SK-N-SH (cell line): ENCODE results near the gene LGR6. TPM values are rescaled to one million over a fixed set of nuclear protein-coding genes. Genes with fewer than 3 reads are reported as not detected.
A peak's percentile ranks its signal among the peaks of the same experiment; 100 is the strongest.

ENCODE experiments used
- CTCF ChIA-PET: fragments of 300-600, 350-600 bp; formaldehyde crosslinking; extraction: SDS; loops from one replicate; lab custom pipeline; 2021; lab: Yijun Ruan, JAX
- POLR2A ChIA-PET: fragments of 350-600 bp; sonication (Branson Sonifier 250); formaldehyde crosslinking; extraction: SDS; loops from one replicate; lab custom pipeline; 2020; ENCODE audit warnings: antibody characterized with exemption, inconsistent platforms; lab: Yijun Ruan, JAX
- DNase-seq: peaks from one replicate; pipeline ENCODE4 v3.0.0; 2012
- H2AFZ ChIP-seq: fragments of 200-600 bp; sonication (generic); 2 replicates; pipeline ENCODE4 v1.8.1; 2016; ENCODE audit warnings: antibody characterized with exemption, mild to moderate bottlenecking, low read depth
- H3F3A ChIP-seq: fragments of 200-600 bp; sonication (generic); replicated peaks from 2 replicates; pipeline ENCODE3; 2016; ENCODE audit warnings: antibody characterized with exemption, mild to moderate bottlenecking; ENCODE audit not compliant: insufficient read depth
- H3K27ac ChIP-seq, 2 experiments: fragments of 200-500 bp in 1 of 2; fragments of 200-600 bp in 1 of 2; sonication (Bioruptor generic) in 1 of 2; sonication (generic), shearing (Covaris generic) in 1 of 2; 2 replicates each; pipeline versions ENCODE4 v1.5.1 to v1.6.1; 2014 to 2016; ENCODE audit warnings: low read depth in 2 of 2, inconsistent platforms in 1 of 2, low read length in 1 of 2, mild to moderate bottlenecking in 1 of 2, mixed read lengths in 1 of 2
- H3K27me3 ChIP-seq: fragments of 200-600 bp; sonication (generic), shearing (Covaris generic); 2 replicates; pipeline ENCODE4 v1.6.1; 2016; ENCODE audit warnings: mixed run types; ENCODE audit not compliant: insufficient read depth
- H3K36me3 ChIP-seq, 2 experiments: fragments of 200-500 bp in 1 of 2; fragments of 200-600 bp in 1 of 2; sonication (Bioruptor generic) in 1 of 2; sonication (generic) in 1 of 2; replicated peaks in 1 of 2; 2 replicates each; pipeline versions ENCODE3 to v1.5.1; 2014 to 2016; ENCODE audit warnings: low read length in 1 of 2, mild to moderate bottlenecking in 1 of 2; ENCODE audit not compliant: insufficient read depth in 2 of 2, control insufficient read depth in 1 of 2
- H3K4me1 ChIP-seq, 2 experiments: fragments of 200-500 bp in 1 of 2; fragments of 200-600 bp in 1 of 2; sonication (Bioruptor generic) in 1 of 2; sonication (generic), shearing (Covaris generic) in 1 of 2; 2 replicates each; pipeline versions ENCODE4 v1.5.1 to v1.6.1; 2014 to 2016; ENCODE audit warnings: low read depth in 1 of 2, low read length in 1 of 2, mixed run types in 1 of 2; ENCODE audit not compliant: insufficient read depth in 2 of 2, control insufficient read depth in 1 of 2
- H3K4me2 ChIP-seq: fragments of 200-600 bp; sonication (generic), shearing (Covaris generic); 2 replicates; pipeline ENCODE4 v1.6.1; 2017; ENCODE audit warnings: mixed run types
- H3K4me3 ChIP-seq, 2 experiments: fragments of 200-500 bp in 1 of 2; fragments of 200-600 bp in 1 of 2; sonication (Bioruptor generic) in 1 of 2; sonication (generic), shearing (Covaris generic) in 1 of 2; 2 replicates each; pipeline versions ENCODE4 v1.5.1 to v1.8.1; 2014 to 2016; ENCODE audit warnings: low read depth in 2 of 2, inconsistent platforms in 1 of 2, low read length in 1 of 2, mild to moderate bottlenecking in 1 of 2, mixed read lengths in 1 of 2, moderate library complexity in 1 of 2
- H3K79me2 ChIP-seq: fragments of 200-600 bp; sonication (generic); 2 replicates; pipeline ENCODE4 v1.8.1; 2017; ENCODE audit warnings: mild to moderate bottlenecking; ENCODE audit not compliant: insufficient read depth
- H3K9ac ChIP-seq: fragments of 200-600 bp; sonication (generic); 2 replicates; pipeline ENCODE4 v1.6.1; 2017; ENCODE audit warnings: mixed run types
- H3K9me2 ChIP-seq: fragments of 200-600 bp; sonication (generic); 2 replicates; pipeline ENCODE4 v1.6.1; 2017; ENCODE audit warnings: mixed run types
- H3K9me3 ChIP-seq: fragments of 200-600 bp; sonication (generic); 2 replicates; pipeline ENCODE4 v1.6.1; 2017; ENCODE audit warnings: mixed run types, mild to moderate bottlenecking, moderate library complexity
- H4K20me1 ChIP-seq: fragments of 200-600 bp; sonication (generic); 2 replicates; pipeline ENCODE4 v1.6.1; 2017; ENCODE audit warnings: mild to moderate bottlenecking, mixed run types; ENCODE audit not compliant: insufficient read depth
- CTCF ChIP-seq: fragments of 200-600 bp; sonication (generic); IDR thresholded peaks from 2 replicates; pipeline ENCODE4 v1.6.1; 2017; ENCODE audit warnings: antibody characterized with exemption, mild to moderate bottlenecking, moderate library complexity
- EP300 ChIP-seq, 2 experiments: IDR thresholded peaks; 2 replicates each; pipeline versions ENCODE4 v1.4.0 to v1.6.1; 2012; ENCODE audit warnings: borderline replicate concordance in 1 of 2, low read depth in 1 of 2, low read length in 1 of 2
- EZH2phosphoT487 ChIP-seq: fragments of 200-600 bp; sonication (generic); IDR thresholded peaks from 2 replicates; pipeline ENCODE4 v1.6.1; 2017; ENCODE audit warnings: low read depth, mixed run types, mild to moderate bottlenecking, antibody characterized with exemption, moderate library complexity, borderline replicate concordance
- FOSL2 ChIP-seq: IDR thresholded peaks from 2 replicates; pipeline ENCODE4 v1.4.0; 2012; ENCODE audit warnings: low read depth, mild to moderate bottlenecking, moderate library complexity, borderline replicate concordance
- FOXM1 ChIP-seq: IDR thresholded peaks from 2 replicates; pipeline ENCODE4 v1.4.0; 2012; ENCODE audit warnings: low read depth, mild to moderate bottlenecking
- GATA2 ChIP-seq: sonication (generic); formaldehyde crosslinking; IDR thresholded peaks from 2 replicates; pipeline ENCODE4 v1.5.0; 2020; ENCODE audit warnings: mild to moderate bottlenecking, missing genetic modification reagents
- MEF2A ChIP-seq: IDR thresholded peaks from 2 replicates; pipeline ENCODE4 v1.4.0; 2012; ENCODE audit warnings: low read depth, borderline replicate concordance
- PBX3 ChIP-seq: IDR thresholded peaks from 2 replicates; pipeline ENCODE4; 2012
- POLR2AphosphoS5 ChIP-seq: IDR thresholded peaks from 2 replicates; pipeline ENCODE4 v1.6.1; 2012; ENCODE audit warnings: low read depth, low read length
- RAD21 ChIP-seq: IDR thresholded peaks from 2 replicates; pipeline ENCODE4 v1.6.1; 2012; ENCODE audit warnings: mild to moderate bottlenecking, low read length
- RCOR1 ChIP-seq: fragments of 150-350 bp; IDR thresholded peaks from 2 replicates; pipeline ENCODE4 v1.6.1; 2017; ENCODE audit warnings: antibody characterized with exemption, low read length
- SMC3 ChIP-seq: IDR thresholded peaks from 2 replicates; pipeline ENCODE4 v1.6.1; 2012; ENCODE audit warnings: low read depth, low read length, improper control_type of control experiment
- TAF1 ChIP-seq: IDR thresholded peaks from 2 replicates; pipeline ENCODE4 v1.6.1; 2012; ENCODE audit warnings: low read depth, mild to moderate bottlenecking, low read length, moderate library complexity, borderline replicate concordance
- USF1 ChIP-seq: IDR thresholded peaks from 2 replicates; pipeline ENCODE4 v1.4.0; 2012; ENCODE audit warnings: low read depth, borderline replicate concordance
- YY1 ChIP-seq: IDR thresholded peaks from 2 replicates; pipeline ENCODE4 v1.4.0; 2012; ENCODE audit warnings: low read depth, mild to moderate bottlenecking
- ZBTB33 ChIP-seq: IDR thresholded peaks from 2 replicates; pipeline ENCODE4 v1.4.0; 2012; ENCODE audit warnings: low read depth, borderline replicate concordance
- WGBS: methylation state at CpG from one replicate; pipeline ENCODE4 v1.1.6; 2017; ENCODE audit warnings: low lambda C conversion rate; 5-methylcytosine and 5-hydroxymethylcytosine counted together
- polyA plus RNA-seq, 3 experiments: library from polyadenylated mRNA; depleted of rRNA; stranded (reverse); fragments of >200 nt; gene quantifications; 2 replicates each; pipeline ENCODE4 v1.2.3, GENCODE V29; 2012

The LGR6 gene
- polyA plus RNA-seq, 1 of the 3 experiments (the other 2 are of a cell fraction), result 0.03 TPM

GRCh38 chr1:202315576-202316168 lies 122.1 kb downstream of the LGR6 start:
- H3K4me3 ChIP-seq, result peak overlapping the region in 1 of 2 experiments; percentile 20; a peak in 1 of 4 replicates
- POLR2A ChIA-PET, result no interaction called here
- H3K4me1 ChIP-seq, result peaks cover 9 to 10% of the 10 kb centered on the region in 2 experiments; a peak in 2 of 4 replicates
- H3F3A ChIP-seq, result no peaks in the 10 kb centered on the region
- whole genome bisulfite sequencing, result under 1% methylated on average over 9 of the region's 9 CpGs
- H3K9ac ChIP-seq, result no peak overlapping the region
- no peak overlapping the region for H2AFZ ChIP-seq
- no peaks in the 10 kb centered on the region for H3K36me3 ChIP-seq
- DNase-seq, result peak; percentile 86
- H3K79me2 ChIP-seq, result no peaks in the 10 kb centered on the region
- H3K27me3 ChIP-seq, result no peaks in the 10 kb centered on the region
- H3K9me2 ChIP-seq, result no peaks in the 10 kb centered on the region
- no peaks in the 10 kb centered on the region for H3K9me3 ChIP-seq
- TF ChIP-seq MEF2A (no peak), POLR2AphosphoS5 (no peak), RCOR1 (peak; percentile 46; the same call in 1 of the 2 replicates), PBX3 (no peak), CTCF (peak; percentile 99), USF1 (no peak), FOXM1 (no peak), GATA2 (CRISPR knock-in tag) (no peak), EZH2phosphoT487 (no peak), YY1 (no peak), TAF1 (no peak), FOSL2 (no peak), EP300 (IDR thresholded peaks at IDR 0.05; ENCODE audit: borderline replicate concordance in 1 of 2, low read depth in 1 of 2, low read length in 1 of 2) (no peak), SMC3 (peak; percentile 99), ZBTB33 (no peak), RAD21 (peak; percentile 99)
- TF ChIP-seq, all 33 proteins: peak for 4
- Histone ChIP-seq H3K27ac (no peak overlapping the region), H4K20me1 (no peaks in the 10 kb centered on the region), H3K4me2 (no peak overlapping the region)
- CTCF ChIA-PET, result interaction anchor here (0.6 to 9.2 kb wide), 50 partner anchors 8 to 683 kb away, joined by 3 to 187 read pairs (median 6); partner anchors contain the start of genes LGR6 and UBE2T
